ENCODE results near the gene CACNG3. TPM values are rescaled to one million over a fixed set of nuclear protein-coding genes. Genes with fewer than 3 reads are reported as not detected.

Gene CACNG3
- total and polyA plus RNA-seq, 2 of the 4 experiments (the other 2 are of a cell fraction), result not detected

GRCh38 chr16:24262816-24263215 is 6.7 kb downstream of the CACNG3 start:
- H3K4me3 ChIP-seq (ENCODE audit: insufficient read depth, low read depth, low read length), result no peak overlapping the region
- no peak overlapping the region for H3K14ac ChIP-seq (replicated peaks; ENCODE audit: low read depth, low read length)
- H3K4me2 ChIP-seq (ENCODE audit: low read depth, low read length), result no peak overlapping the region
- DNase-seq (no peak), ATAC-seq (ENCODE audit: low read depth) (no peak)
- H3K9me3 ChIP-seq (ENCODE audit: control insufficient read depth, insufficient read depth, low read length), result no peaks in the 10 kb centered on the region
- no peaks in the 10 kb centered on the region for H3K9me1 ChIP-seq (ENCODE audit: insufficient read depth, low read length)
- no peak overlapping the region for H2BK15ac ChIP-seq (ENCODE audit: low read depth, low read length)
- no peak overlapping the region for H3K18ac ChIP-seq (ENCODE audit: low read depth, low read length)
- dilution Hi-C loops (cut with HindIII; ENCODE audit: low sequenced_read_pairs, unreplicated experiment), result no loop called here
- ChIA-PET CTCF (no interaction called here), POLR2A (ENCODE audit: unreplicated experiment) (no interaction called here)
- H3K9ac ChIP-seq (ENCODE audit: low read depth, low read length), result no peak overlapping the region
- H3K27me3 ChIP-seq (ENCODE audit: control insufficient read depth, insufficient read depth, low read length), result no peaks in the 10 kb centered on the region
- intact Hi-C loops (cut with micrococcal nuclease), result no loop called here
- no peak overlapping the region for H4K8ac ChIP-seq (ENCODE audit: low read depth in 2 of 2, low read length in 2 of 2)
- no peak overlapping the region for H2BK5ac ChIP-seq (ENCODE audit: low read depth, low read length, poor library complexity, severe bottlenecking)
- no peaks in the 10 kb centered on the region for H3K36me3 ChIP-seq (ENCODE audit: control insufficient read depth, insufficient read depth, low read length)
- H3K56ac ChIP-seq (ENCODE audit: extremely low read depth, insufficient read depth, low read length), result no peak overlapping the region
- no peak overlapping the region for H2BK20ac ChIP-seq (ENCODE audit: low read depth, low read length)
- H2AK9ac ChIP-seq (replicated peaks; ENCODE audit: low read depth, low read length, poor library complexity), result no peak overlapping the region
- in situ Hi-C loops (cut with MboI; ENCODE audit: low sequenced_read_pairs), result no loop called here
- H3K4me1 ChIP-seq (ENCODE audit: control insufficient read depth, insufficient read depth, low read length), result no peaks in the 10 kb centered on the region
- BruUV-seq (replicated peaks), result no TSS peak
- H2BK120ac ChIP-seq (ENCODE audit: low read depth, low read length), result no peak overlapping the region
- H3K27ac ChIP-seq (ENCODE audit: insufficient read depth, low read length), result no peak overlapping the region
- H2AK5ac ChIP-seq (ENCODE audit: low read depth, low read length), result no peak overlapping the region
- no peaks in the 10 kb centered on the region for H4K20me1 ChIP-seq (ENCODE audit: insufficient read depth, low read length)
- no peak overlapping the region for H3K4ac ChIP-seq (ENCODE audit: low read depth, low read length)
- no peak overlapping the region for H3K23ac ChIP-seq (ENCODE audit: low read depth, low read length)
- no peaks in the 10 kb centered on the region for H3K79me1 ChIP-seq (ENCODE audit: low read depth in 1 of 2, low read length in 2 of 2)
- TF ChIP-seq MAFK (IDR thresholded peaks at IDR 0.05; ENCODE audit: low read depth, low read length) (no peak), MXI1 (IDR thresholded peaks at IDR 0.05; ENCODE audit: borderline replicate concordance, low read depth, low read length) (no peak), RCOR1 (IDR thresholded peaks at IDR 0.05; ENCODE audit: insufficient replicate concordance, low read length) (no peak), POLR2A (IDR thresholded peaks at IDR 0.05; ENCODE audit: low read depth, low read length) (no peak)
- no peak overlapping the region for H4K5ac ChIP-seq (ENCODE audit: low read depth, low read length)
- H4K91ac ChIP-seq (ENCODE audit: insufficient read depth, low read depth, low read length), result no peak overlapping the region
- no peak overlapping the region for H2AFZ ChIP-seq (replicated peaks; ENCODE audit: low read length, poor library complexity)
